Measurements from ENCODE around the gene ALOX5AP.
A peak's percentile ranks its signal among the peaks of the same experiment; 100 is the strongest.
"Not testable (repeated sequence)": the region's sequence is repeated elsewhere in the genome, so short reads cannot be mapped to it uniquely, and the experiment has no call there.

Gene ALOX5AP

DNA sequence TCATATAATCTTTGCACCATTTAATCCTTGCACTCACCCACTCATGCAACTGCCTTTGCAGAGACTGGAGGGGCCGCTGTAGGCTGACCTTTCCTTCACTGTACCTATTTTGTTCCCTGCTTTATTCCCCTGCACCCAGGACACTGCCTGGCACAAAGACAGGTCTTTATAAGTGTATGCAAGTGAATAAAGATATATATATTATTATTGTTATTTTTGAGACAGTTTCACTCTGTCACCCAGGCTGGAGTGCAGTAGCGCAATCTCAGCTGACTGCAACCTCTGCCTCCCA is 3.8 kb downstream of the ALOX5AP start:
- no peak for DNase-seq

DNA sequence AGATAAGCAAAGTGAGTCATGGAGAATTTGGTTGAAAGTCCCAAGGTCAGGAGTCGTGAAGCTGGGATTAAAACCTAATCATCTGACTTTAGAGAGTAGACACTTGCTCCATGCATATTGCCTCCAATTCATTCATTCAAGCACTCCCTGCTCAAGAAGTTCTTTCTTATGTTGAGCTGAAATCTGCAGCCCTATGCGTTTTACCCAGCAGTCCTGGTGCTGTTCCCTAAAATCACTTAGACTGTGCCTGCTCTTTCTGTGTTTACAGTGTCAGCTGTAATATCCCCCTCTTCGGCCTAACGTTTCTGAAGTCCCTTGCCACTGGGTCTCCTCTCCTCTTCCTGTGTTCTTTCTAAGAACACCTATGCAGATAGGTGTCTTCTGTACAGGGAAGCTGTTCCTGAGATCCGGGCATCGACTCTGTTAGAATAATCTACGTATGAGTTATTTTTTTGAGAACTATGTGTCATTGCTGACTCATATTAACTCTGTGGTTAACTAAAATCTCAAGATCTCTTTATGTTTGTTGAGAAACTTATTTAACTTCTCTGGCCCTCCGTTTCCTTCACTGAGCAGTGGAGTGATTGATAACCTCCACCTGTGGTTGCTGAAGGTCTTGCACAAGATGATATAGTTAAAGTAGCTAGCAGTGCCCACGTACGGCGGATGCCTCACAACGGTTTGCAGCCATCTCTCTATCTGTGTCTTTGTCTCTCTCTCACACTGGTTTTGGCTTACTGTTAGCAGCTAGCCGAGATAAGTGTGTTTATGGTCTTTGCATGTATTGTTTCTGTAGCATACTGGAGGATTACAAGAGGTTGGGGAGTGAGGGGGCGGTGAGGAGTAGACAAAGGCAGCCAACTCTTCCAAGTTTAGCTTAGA is 4.7 kb downstream of the ALOX5AP start:
- peak; percentile 92 for DNase-seq

DNA sequence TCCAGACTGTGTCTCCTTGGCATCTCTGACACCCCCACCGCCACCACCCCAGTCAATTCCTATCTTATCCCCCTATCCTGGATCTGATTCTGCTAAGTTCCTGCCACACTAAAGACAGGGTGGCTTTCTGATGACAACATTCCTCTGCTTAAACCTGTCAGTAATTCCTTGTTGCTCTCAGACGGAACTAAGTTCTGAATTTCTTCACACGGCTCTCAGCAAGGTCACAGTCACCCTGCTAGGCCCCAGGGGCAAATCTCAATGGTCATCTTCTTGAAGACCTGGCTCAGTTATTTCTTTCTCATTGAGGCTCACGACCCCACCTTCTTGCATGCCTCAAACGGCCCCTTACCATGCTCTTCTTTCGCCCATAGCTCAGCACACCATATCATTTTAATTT is 7.6 kb downstream of the ALOX5AP start:
- no peak for DNase-seq

DNA sequence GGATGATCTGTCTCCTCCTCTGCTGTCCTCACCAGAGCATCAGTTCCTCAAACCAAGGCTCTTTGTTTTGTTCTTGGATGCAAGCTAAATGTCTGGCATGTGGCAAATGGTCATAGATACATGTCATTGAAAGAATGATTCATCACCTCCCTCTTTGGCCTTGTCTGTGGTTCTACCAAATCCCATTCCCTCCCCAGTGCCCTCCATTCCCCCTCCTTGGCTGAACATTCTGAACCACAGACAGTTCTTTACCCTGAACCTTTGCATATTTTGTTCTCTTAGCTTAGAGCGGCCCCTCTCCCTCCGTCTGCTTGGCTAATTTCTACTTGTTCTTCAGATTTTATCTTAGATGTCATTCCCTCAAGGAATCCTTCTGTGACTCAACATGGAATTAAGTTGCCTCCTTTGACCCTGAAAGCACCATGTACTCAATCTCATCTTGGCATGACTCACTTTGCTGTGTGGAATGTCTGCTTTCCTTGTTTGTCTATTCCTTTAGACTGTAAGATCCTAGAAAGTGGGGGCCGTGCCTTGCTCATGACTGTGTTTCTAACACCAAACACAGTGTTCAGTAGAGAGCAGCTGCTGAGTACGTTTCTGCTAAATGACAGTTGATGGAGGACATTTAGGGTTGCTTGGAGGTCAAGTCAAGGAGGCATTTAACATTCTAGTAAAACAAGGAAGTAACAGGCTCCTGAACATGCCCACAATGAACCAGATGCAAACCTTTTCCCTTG is 8.1 kb downstream of the ALOX5AP start:
- no peak for DNase-seq

DNA sequence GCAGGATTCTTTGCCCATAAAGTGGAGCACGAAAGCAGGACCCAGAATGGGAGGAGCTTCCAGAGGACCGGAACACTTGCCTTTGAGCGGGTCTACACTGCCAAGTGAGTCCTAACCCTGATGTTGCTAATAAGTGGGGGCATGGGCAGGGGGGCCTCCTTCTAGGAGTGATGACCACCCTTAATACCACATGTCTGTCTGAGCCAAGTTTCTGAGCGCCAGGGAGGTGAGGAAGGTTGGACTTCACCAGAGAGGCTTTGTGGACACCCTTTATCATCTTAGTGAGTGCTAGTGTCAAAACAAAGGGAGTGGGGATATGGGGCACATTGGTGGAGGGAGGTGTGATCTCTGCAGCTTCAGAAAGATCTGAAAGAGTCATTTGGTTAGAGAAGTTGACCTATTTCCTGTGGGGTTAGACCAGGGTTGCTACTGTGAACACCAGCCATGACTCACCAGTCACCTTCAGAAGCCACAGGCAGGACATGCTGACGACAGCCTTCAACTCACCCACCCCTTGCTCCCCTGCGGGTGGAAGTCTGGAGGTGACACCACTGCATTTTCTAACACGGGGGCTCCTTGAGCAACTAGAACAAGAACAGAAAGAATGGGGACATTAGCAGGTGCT is 8.8 kb downstream of the ALOX5AP start:
- peak; percentile 95 for DNase-seq

DNA sequence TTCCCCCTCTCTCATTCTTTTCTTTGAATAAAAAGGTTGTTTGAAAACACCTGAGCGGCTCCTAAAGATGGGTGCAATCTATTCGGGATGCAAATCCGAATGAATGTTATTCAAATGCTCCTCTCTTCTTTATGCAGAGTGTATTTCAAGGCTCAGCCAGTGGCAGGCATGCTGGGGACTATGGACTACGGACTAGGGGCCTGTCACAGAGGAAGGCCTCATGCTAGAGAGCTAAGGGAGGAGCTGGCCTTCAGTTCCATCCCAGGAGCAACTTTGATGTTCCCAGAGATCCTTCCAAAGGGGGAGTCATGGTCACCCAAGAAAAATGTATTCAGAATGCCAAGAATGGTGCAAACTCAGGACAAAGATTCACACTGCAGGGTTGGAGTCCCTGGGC is 9.3 kb downstream of the ALOX5AP start:
- no peak for DNase-seq

DNA sequence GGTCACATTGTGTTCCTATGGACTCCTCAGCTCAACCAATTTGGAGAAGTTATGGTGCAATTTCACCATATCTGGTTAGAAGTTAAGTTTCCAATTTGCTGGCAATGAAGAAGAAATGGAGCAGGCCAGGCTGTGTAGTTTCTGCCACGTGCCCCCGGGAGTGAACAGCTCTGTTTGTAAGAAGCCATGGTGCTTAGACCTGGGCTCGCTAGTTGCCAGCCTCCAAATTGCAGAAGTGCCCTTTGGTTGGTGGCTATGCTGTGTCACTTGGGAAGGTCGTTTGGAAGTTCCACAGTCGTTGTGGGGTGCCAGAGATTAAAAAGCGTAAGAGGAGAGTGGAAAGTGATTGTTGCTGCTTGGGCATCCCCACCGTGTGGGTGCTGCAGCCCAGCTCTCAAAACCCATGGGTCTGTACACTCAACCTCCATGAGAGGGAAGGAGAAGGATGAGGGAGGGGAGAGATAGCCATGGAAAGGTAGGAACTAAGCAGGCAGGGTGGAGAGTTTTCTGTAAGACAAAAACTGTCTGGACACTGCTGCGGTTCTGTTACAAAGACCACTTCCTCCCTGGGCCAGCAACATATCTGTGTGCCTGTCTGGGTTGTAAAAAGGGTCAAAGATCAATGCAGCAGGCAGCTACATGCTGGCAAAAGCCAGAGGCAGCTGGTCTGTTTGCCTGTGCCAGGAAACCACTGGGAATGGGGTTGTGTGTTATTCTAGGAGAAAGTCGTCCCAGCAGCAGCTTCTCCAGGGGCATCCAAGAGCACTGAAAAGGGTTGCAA is 10.8 kb downstream of the ALOX5AP start:
- DNase-seq = no peak

DNA sequence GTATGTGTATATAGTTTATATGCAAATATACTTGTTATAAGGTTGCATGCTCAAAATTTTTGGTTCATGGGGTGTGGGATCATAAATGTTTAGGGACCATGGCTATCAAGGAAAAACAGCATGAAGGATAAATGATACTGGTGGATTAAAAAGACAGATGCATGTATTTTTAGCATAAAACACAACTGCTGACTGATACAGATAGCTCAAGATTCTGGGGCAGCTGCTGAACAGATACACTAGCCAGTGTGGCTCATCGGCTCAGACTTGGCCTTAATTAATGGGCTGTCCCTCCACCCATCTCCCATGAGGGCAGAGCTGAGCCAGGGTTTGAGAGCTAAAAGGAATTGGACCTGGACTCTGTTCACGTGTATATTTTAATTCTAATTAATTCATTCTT is 11.4 kb downstream of the ALOX5AP start:
- DNase-seq = no peak

DNA sequence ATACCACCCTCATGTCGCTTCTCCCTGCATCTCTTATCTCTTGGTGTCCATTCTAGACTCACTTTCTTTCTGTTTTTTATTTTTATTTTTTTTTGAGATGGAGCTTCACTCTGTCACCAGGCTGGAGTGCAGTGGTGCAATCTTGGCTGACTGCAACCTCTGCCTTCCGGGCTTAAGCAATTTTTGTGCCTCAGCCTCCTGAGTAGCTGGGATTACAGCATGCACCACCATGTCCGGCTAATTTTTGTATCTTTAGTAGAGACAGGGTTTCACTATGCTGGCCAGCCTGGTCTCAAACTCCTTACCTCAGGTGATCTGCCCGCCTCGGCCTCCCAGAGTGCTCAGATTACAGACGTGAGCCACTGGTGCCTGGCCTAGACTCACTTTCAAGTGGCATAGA is 12.5 kb downstream of the ALOX5AP start:
- DNase-seq = not testable (repeated sequence)

DNA sequence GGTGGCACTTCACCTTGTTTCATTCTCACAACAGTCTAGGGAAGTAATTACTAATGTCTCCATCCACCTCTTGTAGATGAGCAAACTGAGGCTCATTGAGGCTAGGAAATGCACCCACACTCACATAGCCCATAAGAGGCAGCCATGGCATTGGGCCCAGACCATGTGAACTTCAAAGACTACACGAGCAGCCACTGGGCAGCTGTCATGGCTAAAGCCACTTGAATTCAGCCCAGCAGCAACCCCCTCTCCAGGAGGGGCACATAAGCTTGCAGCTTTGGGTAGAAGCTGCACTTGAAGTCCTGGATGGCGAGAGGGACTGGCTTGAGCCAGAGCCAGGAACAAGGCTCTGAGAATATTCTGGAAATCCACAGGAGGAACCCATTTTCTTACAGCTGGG is 13.4 kb downstream of the ALOX5AP start:
- no peak for DNase-seq

DNA sequence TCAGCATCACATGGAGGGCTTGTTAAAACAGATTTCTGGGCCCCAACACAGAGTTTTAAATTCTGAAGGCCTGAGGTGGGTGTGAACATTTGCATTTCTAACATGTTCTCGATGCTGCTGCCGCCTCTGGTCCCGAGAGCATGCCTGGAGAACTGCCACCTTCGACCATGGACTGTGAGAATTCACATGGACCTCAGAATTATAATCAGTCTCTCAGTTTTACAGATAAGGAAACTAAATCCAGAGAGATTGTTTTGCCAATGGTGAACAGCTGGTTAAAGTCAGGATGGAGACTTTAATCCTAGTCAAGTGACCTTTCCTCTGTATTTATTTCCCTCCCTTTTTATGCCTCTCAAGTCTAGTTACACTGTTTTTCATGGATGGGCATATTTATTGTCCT is 14.7 kb downstream of the ALOX5AP start:
- no peak for DNase-seq

DNA sequence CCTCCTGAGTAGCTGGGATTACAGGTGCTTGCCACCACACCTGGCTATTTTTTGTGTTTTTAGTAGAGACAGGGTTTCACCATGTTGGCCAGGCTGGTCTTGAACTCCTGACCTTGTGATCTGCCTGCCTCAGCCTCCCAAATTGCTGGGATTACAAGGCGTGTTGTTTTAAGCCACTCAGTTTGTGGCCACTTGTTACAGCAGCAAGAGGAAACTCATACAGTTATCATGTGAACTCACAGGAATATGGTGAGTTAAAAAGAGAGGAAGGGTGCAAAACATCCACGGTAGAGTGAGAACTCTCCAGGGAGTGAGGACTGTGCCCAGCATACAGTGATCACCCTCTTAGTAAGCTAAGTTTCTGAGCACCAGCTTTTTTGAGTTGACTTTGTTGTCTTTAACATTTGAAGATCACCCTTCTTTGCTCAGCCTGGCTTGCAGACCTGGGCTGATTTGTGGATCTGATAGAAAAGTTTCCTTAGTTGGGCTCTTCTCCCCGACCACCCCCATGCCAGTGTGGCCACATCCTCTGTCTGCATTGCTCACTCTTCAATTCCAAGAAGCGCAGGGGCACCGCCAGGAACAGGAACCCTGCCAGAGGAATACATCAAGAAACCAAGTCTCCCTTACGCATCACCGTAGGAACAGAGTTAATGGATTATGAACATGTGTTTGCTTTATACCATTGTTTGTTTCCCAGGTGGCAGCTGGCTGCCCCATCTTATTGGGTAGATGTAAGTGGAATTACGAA is 16.0 kb downstream of the ALOX5AP start:
- DNase-seq = no peak

DNA sequence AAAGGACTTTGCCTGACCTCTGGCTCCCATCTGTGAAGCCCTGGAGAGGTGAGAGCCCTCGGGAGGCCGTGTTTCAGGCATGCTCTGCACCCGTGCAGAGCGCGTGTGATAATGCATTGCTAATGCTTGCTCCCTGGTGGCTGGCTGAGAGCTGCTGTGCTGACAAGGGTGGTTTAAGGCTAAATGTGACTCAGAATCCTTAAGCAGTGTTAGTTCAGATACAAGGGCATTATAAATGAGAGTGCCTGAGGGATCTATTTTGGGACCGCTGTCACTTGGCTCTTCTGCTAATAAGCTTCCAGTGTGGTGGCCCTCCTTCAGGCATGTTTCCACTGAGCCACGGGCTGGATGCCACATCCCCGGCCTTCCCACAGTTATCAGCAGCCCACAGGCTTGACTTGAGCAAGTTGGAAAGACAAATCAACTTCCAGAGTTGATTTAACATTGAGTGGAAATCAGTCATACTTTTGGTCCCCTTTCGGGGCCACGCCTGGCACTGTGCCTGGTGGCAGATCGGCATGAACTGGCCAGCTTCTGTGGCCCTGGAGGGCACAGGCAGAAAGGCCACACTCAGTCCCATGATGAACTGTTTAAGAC is 17.0 kb downstream of the ALOX5AP start:
- no peak for DNase-seq

DNA sequence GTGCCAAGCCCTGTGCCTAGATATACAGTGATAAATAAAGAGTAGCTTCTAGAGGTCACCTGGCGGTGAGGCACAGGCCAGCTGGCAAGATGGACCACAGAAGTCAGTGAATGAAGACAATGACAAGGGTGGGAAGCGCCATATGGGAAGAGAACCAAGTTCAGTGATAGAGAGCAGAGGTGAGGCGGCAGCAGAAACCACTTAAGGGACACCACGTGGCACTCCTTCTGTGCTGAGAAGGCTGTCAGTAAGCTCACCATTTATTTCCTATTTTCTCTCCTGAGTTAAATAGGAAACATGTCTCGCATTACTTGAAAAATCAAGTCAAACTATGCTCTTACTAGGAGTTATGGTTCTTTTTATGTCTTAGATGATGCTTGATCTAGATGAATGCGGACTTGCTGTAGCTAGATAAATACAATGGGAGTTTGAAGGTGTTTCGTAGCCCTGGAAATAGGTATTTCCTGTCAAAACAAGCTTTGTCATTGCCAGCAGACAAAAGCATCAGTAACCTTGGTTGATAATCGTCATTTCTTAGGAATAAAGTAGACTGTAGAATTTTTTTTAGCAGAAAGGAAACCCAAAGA is 17.8 kb downstream of the ALOX5AP start:
- DNase-seq = no peak

DNA sequence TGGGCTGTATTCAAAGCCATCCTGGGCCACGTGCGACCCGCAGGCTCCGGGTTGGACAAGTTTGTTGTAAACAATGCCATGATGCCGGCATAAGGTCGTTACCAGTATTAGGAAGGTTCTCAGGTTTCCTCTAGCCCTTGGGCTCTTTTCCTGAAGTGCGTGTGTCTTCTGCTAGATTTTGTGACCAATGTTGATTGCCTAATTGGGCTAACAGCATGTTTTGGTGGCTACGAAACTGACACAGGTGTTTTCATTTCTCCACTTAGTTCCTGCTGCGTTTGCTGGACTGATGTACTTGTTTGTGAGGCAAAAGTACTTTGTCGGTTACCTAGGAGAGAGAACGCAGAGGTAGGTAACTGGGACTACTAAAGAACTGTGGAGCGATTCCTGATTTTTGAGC is 20.3 kb downstream of the ALOX5AP start:
- no peak for DNase-seq

DNA sequence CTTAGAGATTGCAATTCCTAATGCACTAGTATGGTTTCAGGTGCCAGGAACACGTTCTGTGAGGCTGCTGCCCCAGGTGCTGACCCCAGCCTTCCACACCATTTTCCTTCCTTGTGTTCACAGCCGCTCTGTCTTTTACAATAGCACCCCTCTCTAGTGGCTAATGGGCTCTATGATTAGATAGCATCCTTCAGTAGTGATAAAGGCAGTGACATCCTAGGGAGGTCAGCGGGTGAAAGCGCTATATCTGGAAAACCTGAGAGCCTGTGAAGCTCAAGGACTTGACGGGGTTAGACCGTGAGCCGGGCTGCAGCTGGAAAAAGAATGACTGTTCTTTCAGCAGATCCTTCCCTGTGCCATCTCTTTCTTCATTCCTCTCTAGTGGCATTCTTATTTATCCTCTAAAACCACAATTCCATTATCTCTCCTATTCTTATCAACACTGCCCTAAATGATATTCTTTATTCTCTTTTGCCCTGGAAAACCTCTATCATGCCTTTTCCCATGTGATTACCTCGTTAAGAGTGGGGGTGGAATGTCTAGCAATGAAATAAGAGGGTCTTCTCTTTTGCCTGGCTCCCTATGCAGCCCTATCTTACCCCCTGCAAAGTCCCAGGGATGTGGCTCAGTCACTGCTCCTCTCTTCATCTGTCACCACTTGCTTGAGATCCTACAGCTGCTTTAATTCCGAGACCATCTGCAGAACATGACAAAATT is 21.8 kb downstream of the ALOX5AP start:
- DNase-seq = no peak

DNA sequence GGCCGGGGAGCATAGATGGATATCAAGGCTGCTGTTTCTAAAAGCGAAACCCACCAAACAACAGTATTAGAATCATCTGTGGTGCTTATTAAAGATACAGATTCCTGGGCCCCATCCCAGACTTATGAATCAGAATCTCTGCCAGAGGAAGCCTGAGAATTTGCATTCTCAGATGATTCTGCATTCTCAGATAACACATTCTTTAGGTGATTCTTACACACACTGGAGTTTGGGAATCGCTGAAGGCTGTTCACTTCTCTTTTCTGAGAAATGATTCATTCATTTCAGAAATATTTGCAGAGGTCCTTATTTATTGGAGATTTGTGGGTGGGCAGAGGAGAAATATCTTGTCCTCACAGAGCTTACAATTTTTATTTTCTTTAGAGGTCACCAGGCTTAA is 24.4 kb downstream of the ALOX5AP start:
- no peak for DNase-seq

DNA sequence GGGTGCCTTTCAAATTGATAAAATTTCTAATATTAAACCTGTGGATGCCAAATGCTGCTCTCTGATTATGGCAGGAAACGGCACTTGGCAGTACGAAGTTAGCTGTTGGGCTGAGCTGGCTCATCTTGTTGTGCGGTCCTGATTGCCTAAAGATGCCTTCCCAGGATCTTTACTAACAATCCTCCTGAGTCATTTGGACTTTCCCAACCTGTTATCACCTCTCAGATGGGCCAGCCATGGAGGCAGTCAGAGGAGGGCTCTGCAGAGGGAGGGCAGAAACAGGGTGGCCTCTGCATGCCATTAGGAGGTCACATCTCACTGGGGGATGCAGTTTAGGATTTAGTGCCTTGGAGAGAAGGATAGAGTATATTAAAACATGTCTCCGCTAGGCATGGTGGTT is 27.3 kb downstream of the ALOX5AP start:
- DNase-seq = no peak

DNA sequence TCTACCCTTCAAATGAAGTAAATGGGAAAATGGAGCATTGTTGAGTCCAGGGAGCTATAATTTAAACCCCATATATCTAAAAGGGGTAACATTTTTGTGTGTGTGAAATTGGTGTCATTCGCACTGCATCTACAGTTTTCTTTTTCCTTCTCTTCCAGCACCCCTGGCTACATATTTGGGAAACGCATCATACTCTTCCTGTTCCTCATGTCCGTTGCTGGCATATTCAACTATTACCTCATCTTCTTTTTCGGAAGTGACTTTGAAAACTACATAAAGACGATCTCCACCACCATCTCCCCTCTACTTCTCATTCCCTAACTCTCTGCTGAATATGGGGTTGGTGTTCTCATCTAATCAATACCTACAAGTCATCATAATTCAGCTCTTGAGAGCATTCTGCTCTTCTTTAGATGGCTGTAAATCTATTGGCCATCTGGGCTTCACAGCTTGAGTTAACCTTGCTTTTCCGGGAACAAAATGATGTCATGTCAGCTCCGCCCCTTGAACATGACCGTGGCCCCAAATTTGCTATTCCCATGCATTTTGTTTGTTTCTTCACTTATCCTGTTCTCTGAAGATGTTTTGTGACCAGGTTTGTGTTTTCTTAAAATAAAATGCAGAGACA is 28.6 kb downstream of the ALOX5AP start:
- DNase-seq = no peak

DNA sequence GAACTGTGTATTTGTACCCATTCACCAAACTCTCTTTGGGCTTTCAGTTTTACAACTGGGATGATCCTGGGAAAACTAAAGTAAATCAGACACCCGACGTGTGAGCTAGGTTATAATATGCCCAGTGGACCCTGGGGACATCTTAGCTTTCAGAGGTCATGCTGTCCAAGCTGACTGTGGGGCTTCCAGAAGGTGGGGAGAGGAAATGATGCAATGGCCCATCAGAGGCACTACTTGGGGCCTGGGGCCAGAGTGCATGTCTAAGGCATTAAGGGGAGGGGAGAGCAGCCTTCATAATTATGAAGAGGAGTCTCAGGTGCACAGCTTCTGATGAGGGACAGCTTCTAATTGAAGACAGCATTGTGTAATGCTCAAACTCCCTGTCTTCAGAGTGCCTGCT is 30.9 kb downstream of the ALOX5AP start:
- DNase-seq = no peak

DNA sequence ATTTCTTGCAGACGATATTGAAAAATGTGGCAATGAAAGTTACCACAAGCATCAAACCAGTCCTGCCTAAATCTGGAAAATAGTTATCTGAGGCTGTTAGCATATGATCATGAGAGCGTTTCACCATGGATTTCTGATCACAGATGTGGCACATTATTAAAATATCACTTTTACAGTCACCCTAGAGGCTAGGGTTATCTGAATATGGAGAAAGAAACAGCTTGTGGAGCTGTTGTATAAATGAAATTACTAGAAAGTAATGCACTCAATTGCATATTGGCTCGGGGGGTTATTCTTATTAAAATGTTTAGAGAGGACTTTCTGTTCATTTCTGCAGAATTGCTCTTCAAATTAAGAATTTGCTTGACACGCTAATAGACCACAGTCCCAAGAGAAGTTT is 35.6 kb downstream of the ALOX5AP start:
- no peak for DNase-seq
